C4-2B (cell line): ENCODE measurements around the gene SETBP1.

Experiments
- CTCF ChIP-seq: fragments of 450-650 bp; conservative IDR thresholded peaks from 2 replicates; pipeline ENCODE4 v1.5.1; 2017; ENCODE audit warnings: mild to moderate bottlenecking
- ZFX ChIP-seq: fragments of 450-650 bp; IDR thresholded peaks from 2 replicates; pipeline ENCODE4 v1.6.1; 2017

- TF ChIP-seq CTCF, result no peak
- no peak for TF ChIP-seq ZFX
Measured at GRCh38 chr18:44979748-44980147, 299.1 kb downstream of the SETBP1 start.
